Muscle of back (tissue), 11 donors: ENCODE results near the gene MAP7D3. TPM values are rescaled to one million over a fixed set of nuclear protein-coding genes. Genes with fewer than 3 reads are reported as not detected.
"Not testable (repeated sequence)": the region's sequence is repeated elsewhere in the genome, so short reads cannot be mapped to it uniquely, and the experiment has no call there.

Experiments
- DNase-seq, 3 donors: peaks; one replicate each; pipeline versions ENCODE4 v3.0.0 to v3.0.0-alpha.2; 2013
- polyA plus RNA-seq, 10 donors: library from polyadenylated mRNA; unstranded; fragments of 120-200 nt; gene quantifications; one replicate each; pipeline ENCODE4 v1.2.1, GENCODE V29; 2013; ENCODE audit not compliant: insufficient read length in 10 of 10

Gene MAP7D3
- polyA plus RNA-seq, 10 donors, result 13.4 to 22.0 (median 17.4) TPM

DNA sequence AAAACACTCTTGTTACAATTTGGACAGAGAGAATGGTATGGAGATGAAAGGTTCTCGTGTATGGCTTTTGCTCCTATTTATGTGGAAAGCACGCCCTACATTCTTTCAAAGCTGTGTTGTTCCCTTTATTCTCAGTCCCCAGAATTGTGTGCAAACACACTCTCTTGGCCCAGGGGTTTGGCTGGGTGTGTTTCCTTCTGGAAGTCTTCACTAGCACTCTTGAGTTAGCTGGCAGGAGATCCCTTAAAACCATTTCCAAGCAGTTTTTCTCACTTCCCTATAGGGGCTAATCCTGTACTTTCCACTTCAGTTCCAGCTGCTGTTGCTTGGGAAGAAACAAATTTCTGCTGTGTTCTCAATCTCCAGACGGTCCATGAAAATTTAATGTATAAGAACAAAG is 68.8 kb downstream of the MAP7D3 start:
- peak; percentile 57 to 87 (median 75) for DNase-seq

DNA sequence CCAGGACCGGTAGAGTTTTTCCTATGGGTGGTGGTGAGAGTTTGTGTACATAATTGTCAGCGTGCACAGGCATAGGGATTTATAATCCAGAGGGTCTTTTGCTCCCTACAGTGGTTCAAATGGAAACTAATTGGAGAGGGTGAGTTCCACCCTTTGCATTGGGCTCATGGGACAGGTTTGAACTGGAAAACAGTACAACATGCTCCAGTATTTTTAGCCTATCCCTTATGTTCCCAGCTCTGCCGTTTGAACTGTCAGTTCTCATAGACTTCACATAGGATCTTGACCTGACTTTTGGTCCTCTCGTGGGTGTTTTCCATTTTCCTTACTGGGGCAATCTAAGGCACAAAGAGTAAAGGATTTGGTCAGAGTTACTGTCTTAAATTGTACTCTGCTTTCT is 72.1 kb downstream of the MAP7D3 start:
- no peak for DNase-seq

DNA sequence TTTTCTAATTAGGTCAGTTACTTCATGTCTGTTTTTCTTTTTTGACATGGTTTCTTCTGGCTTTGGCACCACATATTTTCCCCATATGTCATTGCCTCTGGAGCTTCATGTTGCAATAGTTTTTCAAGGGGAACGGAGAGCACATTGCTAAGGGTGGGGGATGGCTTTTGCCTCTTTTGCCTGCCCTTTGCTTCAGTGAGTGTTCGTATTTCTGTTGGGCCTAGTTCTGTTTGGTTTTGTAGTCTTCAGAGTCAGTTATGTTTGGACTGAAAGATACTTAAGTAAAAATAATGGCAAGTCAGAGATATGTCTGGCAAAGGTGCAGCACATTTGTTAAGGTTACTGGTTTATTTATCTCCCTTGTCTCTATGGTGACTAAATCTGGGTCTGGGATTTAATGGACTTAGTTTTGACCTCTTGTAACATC is 74.8 kb downstream of the MAP7D3 start:
- peak; percentile 55 to 79 (median 78) for DNase-seq

DNA sequence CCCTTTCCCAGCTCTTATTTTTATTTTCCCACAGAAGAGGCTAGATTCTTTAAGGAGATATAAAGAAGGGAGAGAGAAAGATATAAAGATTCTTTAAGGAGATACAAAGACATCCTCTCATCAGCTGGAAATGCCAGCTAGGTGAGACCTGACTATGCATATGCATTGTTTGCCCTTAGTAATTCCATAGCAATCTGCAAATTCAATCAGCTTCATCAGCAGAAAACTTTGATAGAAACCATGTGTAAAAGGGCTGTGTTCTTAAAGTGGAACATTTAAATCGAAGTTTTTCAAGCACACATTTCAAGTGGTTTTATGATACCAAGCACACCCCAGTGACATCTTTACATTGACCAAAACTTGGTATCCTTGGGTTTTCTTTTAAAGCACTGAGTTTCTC is 79.8 kb downstream of the MAP7D3 start:
- DNase-seq, result no peak

DNA sequence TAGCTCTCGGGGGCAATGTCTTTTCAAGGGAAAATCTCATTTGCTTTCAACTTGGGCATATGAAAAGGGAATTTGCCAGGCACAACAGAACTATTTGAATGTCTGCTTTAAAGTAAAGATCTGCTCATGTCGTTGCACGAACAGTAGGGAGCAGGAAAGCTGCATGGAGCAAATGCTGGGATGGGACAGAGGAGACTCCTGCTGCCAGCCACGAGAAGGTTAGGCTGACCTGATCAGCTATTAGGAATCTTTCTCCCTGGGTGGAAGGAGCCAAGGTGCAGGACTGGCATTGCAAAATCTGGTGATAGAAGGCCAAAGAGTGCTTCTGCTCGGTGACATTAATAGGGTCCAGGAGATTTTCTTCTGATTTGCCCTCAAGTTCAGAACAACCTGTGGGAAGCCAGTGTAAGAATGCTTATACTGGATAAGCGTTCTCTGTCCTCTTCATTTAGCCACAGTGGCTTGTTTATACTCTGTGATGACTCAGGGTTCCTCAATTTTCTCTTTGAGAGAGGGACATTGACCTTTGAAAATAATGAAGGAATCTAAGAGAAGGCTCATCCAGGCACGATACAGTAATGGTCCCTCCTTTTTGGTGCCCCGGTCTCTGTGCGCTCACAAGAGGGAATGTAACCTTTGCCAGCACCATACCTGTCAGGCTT is 80.9 kb downstream of the MAP7D3 start:
- DNase-seq, result no peak

DNA sequence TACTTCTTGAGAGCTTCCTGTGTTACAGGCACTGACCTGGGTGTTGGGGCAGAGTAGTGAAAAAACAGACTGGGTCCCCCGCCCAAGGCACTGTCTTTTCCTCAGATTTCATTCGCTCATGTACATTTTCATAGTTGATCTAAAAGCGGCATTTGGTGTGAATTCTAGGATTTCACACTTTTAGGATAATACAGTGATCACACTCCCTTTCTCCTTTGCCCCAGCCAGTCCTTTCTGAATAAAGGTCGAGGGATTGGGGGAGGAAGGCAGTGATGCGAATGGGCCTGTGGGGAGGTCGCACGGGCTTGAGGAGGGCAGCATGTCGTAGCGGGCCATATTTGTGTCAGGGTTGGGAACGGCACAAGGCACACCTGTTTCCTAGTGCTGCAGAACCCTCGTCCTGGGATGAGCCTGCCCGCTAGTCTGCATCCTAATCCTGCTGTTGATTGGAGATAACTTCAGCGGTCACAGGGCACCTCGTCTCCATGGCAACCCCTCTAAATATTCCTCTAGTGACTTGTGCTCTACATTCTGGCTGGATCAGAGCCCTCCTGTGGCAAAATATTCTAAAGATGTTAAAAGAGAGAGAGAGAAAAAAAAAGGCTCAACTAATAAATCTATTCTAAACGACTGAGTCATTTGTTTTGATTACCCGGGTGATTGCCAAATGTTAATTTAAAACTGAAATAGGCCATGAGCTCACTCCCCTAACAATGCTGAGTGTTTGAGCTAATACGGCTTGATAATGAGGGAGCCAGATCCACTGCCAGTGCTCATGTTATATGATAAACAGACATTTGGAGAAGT is 82.1 kb downstream of the MAP7D3 start:
- peak; percentile 64 to 87 (median 81) for DNase-seq

DNA sequence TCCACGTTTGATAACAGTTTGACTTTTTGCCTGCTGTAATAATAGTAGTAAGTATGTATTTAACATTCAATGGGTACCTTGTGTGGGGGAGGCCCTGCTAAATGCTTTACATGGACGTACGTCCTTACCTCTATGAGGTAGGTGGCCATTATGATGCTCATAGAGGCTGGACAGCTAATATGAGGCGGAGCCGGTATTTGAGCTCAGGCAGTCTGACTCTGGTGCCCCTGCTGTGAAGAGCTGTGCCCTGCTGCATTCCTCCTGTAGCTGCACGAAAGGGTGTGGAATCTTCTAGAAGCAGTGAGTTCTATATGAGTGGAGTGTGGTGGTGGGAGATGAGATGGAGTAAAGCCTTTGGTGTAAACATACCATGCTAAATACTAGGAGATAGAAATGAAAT is 83.2 kb downstream of the MAP7D3 start:
- not testable (repeated sequence) for DNase-seq

DNA sequence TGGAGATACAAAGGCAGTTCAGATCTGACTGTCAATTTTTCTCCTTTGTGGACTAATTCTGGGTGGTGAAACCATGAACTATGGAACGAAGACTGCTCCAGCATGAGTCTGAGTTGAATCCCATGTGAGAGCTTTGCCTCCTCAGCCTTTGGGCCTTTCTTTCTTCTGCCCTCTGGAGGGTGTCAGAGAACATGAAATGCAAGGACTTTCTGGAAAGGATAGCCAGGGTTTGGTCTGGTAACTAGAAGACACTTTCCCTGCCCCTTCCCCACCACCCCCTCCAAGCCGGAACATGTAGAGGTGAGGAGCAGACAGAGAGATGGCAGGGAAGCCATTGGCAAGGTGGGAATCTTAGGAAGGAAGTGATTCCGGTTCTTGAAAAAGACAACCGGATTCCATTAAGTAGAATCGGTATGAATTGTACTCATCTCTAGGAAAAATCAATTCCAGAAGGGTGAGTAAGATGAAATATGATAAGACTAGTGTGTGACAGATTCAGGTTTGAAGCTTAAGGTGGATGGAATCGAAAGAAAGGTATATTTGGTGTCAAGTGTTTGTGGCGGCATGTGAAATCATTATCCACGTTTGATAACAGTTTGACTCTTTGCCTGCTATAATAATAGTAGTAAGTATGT is 84.9 kb downstream of the MAP7D3 start:
- no peak for DNase-seq

DNA sequence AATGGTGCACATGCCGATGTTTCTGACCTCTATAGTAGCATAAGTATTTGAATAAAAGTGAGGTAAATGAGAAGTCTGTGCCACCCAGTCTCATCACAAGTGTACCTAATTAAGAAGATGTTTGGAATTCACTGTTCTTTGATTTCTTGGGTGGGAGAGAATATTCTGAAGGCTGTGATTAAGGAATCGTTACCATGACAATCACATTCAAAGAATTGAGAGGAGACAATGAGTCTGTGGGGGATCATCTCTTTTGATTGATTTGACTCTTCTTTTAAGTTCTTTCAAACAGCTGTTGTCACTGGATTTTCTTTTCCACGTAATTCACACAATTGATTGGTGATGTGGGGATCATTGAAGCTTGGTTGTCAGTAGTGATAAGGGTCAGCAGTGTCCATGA is 85.8 kb downstream of the MAP7D3 start:
- no peak for DNase-seq

DNA sequence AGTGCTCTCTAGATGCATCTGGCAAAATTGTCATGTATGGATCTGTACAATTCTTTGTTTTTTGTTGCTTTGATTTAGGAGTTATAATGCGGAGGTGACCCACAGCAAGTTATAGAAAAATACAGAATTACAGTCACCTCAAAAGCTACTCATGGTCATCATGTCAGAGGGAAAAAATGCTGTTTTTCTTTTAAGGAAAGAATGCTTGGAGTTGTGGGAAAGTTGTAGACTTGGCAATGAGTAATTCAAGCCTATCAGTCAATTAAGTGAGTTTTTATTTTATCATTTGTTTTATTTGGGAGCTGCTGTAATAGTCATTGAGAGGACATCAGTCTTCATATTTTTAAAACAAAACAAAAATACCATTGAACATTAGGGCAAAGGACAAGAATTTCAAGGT is 87.5 kb downstream of the MAP7D3 start:
- DNase-seq, result no peak

Other genes starting within 250 kb of the MAP7D3 start
- gene FHL1, start 103.9 kb downstream of the MAP7D3 start, polyA plus RNA-seq, result 1,000 to 10,000 TPM in 9 of 10 donors, 100 to 1,000 TPM in 1; 815 to 2,378 (median 1,734) TPM
- under 1 TPM in 6 of 10 donors, not detected in 4; 0.01 to 0.05 (median 0.02) TPM for gene ADGRG4, start 49.6 kb upstream of the MAP7D3 start, polyA plus RNA-seq
- gene BRS3, start 236.5 kb upstream of the MAP7D3 start, polyA plus RNA-seq, result not detected
- 100 to 1,000 TPM in 2 of 10 donors, 10 to 100 TPM in 8; 83.6 to 114 (median 90.1) TPM for gene HTATSF1, start 246.2 kb upstream of the MAP7D3 start, polyA plus RNA-seq